ENCODE data around the gene TBC1D5.

TBC1D5 gene

GRCh38 chr3:17257269-17257668, 485.2 kb downstream of the TBC1D5 start:
- in situ Hi-C loops (cut with MboI; ENCODE audit: low pct_unique_long_range_greater_than_20kb, low sequenced_read_pairs, unreplicated experiment): loop anchor here (25.0 kb wide), 1 partner anchor 580 kb away; no protein-coding TSS in a partner anchor
- no peak for TF ChIP-seq CTCF (IDR thresholded peaks at IDR 0.05; ENCODE audit: extremely low read depth, insufficient read depth, missing control alignments)
- no peak for DNase-seq (ENCODE audit: low spot score)

- no peak for TF ChIP-seq CTCF (IDR thresholded peaks at IDR 0.05; ENCODE audit: extremely low read depth, insufficient read depth, missing control alignments)
- in situ Hi-C loops (cut with MboI; ENCODE audit: low pct_unique_long_range_greater_than_20kb, low sequenced_read_pairs, unreplicated experiment): loop anchor here (10.0 to 25.0 kb wide), 2 partner anchors 161 to 406 kb away; no protein-coding TSS in a partner anchor
Measured at GRCh38 chr3:17243621-17244020, 498.8 kb downstream of the TBC1D5 start.

GRCh38 chr3:17239417-17239816, 503.0 kb downstream of the TBC1D5 start:
- no peak for TF ChIP-seq CTCF (IDR thresholded peaks at IDR 0.05; ENCODE audit: extremely low read depth, insufficient read depth, missing control alignments)
- in situ Hi-C loops (cut with MboI; ENCODE audit: low pct_unique_long_range_greater_than_20kb, low sequenced_read_pairs, unreplicated experiment): loop anchor here (10.0 to 25.0 kb wide), 2 partner anchors 402 to 635 kb away; partner anchors contain the start of gene DAZL
- DNase-seq (ENCODE audit: low spot score): no peak

More at GRCh38 chr3:17243621-17244020, 498.8 kb downstream of the TBC1D5 start:
- DNase-seq (ENCODE audit: low spot score): no peak

GRCh38 chr3:17238023-17238422, 504.4 kb downstream of the TBC1D5 start:
- no peak for DNase-seq (ENCODE audit: low spot score)
- in situ Hi-C loops (cut with MboI; ENCODE audit: low pct_unique_long_range_greater_than_20kb, low sequenced_read_pairs, unreplicated experiment): loop anchor here (10.0 to 25.0 kb wide), 2 partner anchors 401 to 633 kb away; partner anchors contain the start of gene DAZL
- no peak for TF ChIP-seq CTCF (IDR thresholded peaks at IDR 0.05; ENCODE audit: extremely low read depth, insufficient read depth, missing control alignments)

- no peak for TF ChIP-seq CTCF (IDR thresholded peaks at IDR 0.05; ENCODE audit: extremely low read depth, insufficient read depth, missing control alignments)
- in situ Hi-C loops (cut with MboI; ENCODE audit: low pct_unique_long_range_greater_than_20kb, low sequenced_read_pairs, unreplicated experiment): loop anchor here (10.0 to 25.0 kb wide), 2 partner anchors 398 to 631 kb away; partner anchors contain the start of gene DAZL
- DNase-seq (ENCODE audit: low spot score): no peak
Measured at GRCh38 chr3:17235310-17235709, 507.1 kb downstream of the TBC1D5 start.

- no peak for DNase-seq (ENCODE audit: low spot score)
- TF ChIP-seq CTCF (IDR thresholded peaks at IDR 0.05; ENCODE audit: extremely low read depth, insufficient read depth, missing control alignments): no peak
- in situ Hi-C loops (cut with MboI; ENCODE audit: low pct_unique_long_range_greater_than_20kb, low sequenced_read_pairs, unreplicated experiment): loop anchor here (10.0 to 25.0 kb wide), 2 partner anchors 397 to 630 kb away; partner anchors contain the start of gene DAZL
Measured at GRCh38 chr3:17234382-17234781, 508.0 kb downstream of the TBC1D5 start.

All from GM13977 (cell line).